Measurements from ENCODE around the gene SLC37A4.
"Not testable (repeated sequence)": the region's sequence is repeated elsewhere in the genome, so short reads cannot be mapped to it uniquely, and the experiment has no call there.

SLC37A4 gene

GRCh38 chr11:119041821-119042514, 11.3 kb upstream of the SLC37A4 start:
- TF ChIP-seq CTCF (conservative IDR thresholded peaks at IDR 0.05; ENCODE audit: low read depth, low read length): no peak
- no peak for DNase-seq (ENCODE audit: low read depth)
- no peak overlapping the region for H3K4me3 ChIP-seq (ENCODE audit: low read depth, low read length)

GRCh38 chr11:119039471-119039870, 8.8 kb upstream of the SLC37A4 start:
- H3K4me3 ChIP-seq (ENCODE audit: low read depth, low read length); DNase-seq (ENCODE audit: low read depth): not testable (repeated sequence)

GRCh38 chr11:119038884-119039283, 8.2 kb upstream of the SLC37A4 start:
- no peak for TF ChIP-seq CTCF (conservative IDR thresholded peaks at IDR 0.05; ENCODE audit: low read depth, low read length)
- H3K4me3 ChIP-seq (ENCODE audit: low read depth, low read length): no peak overlapping the region
- no peak for DNase-seq (ENCODE audit: low read depth)

DNA sequence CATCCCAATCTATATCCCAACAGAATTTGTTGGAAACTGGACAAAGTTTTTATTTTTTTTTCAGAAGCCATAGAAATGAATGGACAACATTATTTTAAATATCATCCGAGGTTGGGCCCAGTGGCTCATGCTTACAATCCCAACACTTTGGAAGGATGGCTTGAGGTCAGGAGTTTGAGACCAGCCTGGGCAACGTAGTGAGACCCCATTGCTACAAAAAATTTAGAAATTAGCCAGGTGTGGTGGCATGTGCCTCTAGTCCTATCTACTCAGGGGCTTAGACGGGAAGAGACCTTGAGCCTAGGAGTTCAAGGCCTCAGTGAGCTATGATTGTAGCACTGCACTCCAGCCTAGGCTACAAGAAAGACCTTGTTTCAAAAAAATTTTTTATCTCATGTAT, 4.1 kb upstream of the SLC37A4 start:
- TF ChIP-seq CTCF (conservative IDR thresholded peaks at IDR 0.05; ENCODE audit: low read depth, low read length): no peak
- no peak for DNase-seq (ENCODE audit: low read depth)
- H3K4me3 ChIP-seq (ENCODE audit: low read depth, low read length): no peak overlapping the region

- not testable (repeated sequence) for H3K4me3 ChIP-seq (ENCODE audit: low read depth, low read length); DNase-seq (ENCODE audit: low read depth)
Observed at GRCh38 chr11:119033421-119033820, 2.7 kb upstream of the SLC37A4 start.

GRCh38 chr11:119031912-119032280, 1.2 kb upstream of the SLC37A4 start:
- H3K4me3 ChIP-seq (ENCODE audit: low read depth, low read length): no peak overlapping the region
- no peak for DNase-seq (ENCODE audit: low read depth)
- TF ChIP-seq CTCF (conservative IDR thresholded peaks at IDR 0.05; ENCODE audit: low read depth, low read length): no peak

DNA sequence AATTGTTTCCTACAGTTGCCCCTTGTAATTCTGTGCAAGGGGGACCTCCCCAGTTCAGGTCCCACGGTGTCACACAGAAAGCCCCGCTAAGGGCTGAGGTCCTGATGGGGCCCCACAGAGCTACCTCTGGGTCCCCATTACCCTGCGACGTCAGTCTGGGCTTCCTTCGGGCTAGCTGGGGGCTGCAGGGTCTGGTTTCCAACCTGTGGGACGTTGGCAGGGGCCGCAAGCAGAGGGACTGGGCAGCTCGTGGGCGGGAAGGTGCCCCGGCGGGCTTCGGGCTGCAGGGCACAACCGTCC, 698 bp downstream of the SLC37A4 start:
- peak overlapping the region; percentile 82 for H3K4me3 ChIP-seq (ENCODE audit: low read depth, low read length)
- TF ChIP-seq CTCF (conservative IDR thresholded peaks at IDR 0.05; ENCODE audit: low read depth, low read length): no peak
- DNase-seq (ENCODE audit: low read depth): no peak

DNA sequence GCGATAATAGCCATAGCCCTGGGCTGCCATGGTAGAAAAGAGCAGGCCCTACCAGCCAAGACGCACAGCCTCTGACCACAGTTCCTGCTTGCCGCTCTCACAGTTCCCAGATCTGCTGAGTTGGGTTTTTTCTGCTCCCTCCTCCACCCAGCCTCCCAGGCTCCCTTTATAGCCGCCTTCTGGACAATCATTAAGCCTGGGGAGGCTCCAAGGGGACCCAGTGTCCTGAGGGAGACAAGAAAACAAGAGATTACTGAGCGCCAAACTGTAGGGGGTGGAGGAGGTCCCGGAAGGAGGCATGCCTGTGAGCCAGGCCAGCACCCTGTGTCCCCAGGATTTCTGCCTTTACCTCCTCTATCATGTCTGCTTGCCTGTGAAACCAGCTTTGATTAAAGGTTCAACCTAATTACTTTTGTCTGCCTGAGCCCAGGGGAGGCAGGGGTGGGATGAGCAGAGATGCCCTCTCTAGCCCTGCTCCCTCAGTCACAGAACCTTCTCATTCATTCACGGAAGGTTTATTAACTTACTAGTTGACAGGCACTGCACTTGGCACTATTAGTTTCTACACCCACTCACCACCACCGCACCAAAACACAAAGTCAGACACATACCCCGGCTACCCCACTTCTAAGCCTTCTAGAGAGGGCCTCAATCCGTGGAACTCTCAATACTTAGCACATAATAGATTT, 1.2 kb downstream of the SLC37A4 start:
- H3K4me3 ChIP-seq (ENCODE audit: low read depth, low read length): peak overlapping the region; percentile 82
- DNase-seq (ENCODE audit: low read depth): no peak
- no peak for TF ChIP-seq CTCF (conservative IDR thresholded peaks at IDR 0.05; ENCODE audit: low read depth, low read length)
